HepG2 (cell line): ENCODE data around the gene CDC37L1. TPM values are rescaled to one million over a fixed set of nuclear protein-coding genes. Genes with fewer than 3 reads are reported as not detected.
A peak's percentile ranks its signal among the peaks of the same experiment; 100 is the strongest.

Source experiments
- ATF1 ChIP-seq: IDR thresholded peaks from 2 replicates; pipeline ENCODE4 v1.6.1; 2016; ENCODE audit warnings: mild to moderate bottlenecking, control low read depth
- ATF7-NPFF ChIP-seq: sonication (generic); formaldehyde crosslinking; IDR thresholded peaks from 2 replicates; pipeline ENCODE4 v1.8.1; 2023; ENCODE audit warnings: mild to moderate bottlenecking, low read depth, missing genetic modification reagents, moderate library complexity
- CEBPB ChIP-seq: IDR thresholded peaks from 2 replicates; pipeline ENCODE4 v1.6.1; 2011; ENCODE audit warnings: low read depth, low read length, improper control_type of control experiment, borderline replicate concordance
- CEBPG ChIP-seq: IDR thresholded peaks from 2 replicates; pipeline ENCODE4 v1.6.1; 2016
- CENPT ChIP-seq: sonication (generic); formaldehyde crosslinking; IDR thresholded peaks from 2 replicates; pipeline ENCODE4 v1.8.0; 2022; ENCODE audit warnings: low read depth, mild to moderate bottlenecking, moderate library complexity, missing genetic modification reagents
- CREM ChIP-seq, 2 experiments: sonication (generic) in 1 of 2; formaldehyde crosslinking in 1 of 2; IDR thresholded peaks; 2 replicates each; pipeline versions ENCODE4 v1.4.0 to v1.6.1; 2016 to 2020; ENCODE audit warnings: antibody characterized with exemption in 1 of 2, mild to moderate bottlenecking in 1 of 2, missing genetic modification reagents in 1 of 2
- EED ChIP-seq: sonication (generic); formaldehyde crosslinking; IDR thresholded peaks from 2 replicates; pipeline ENCODE4 v1.5.0; 2020; ENCODE audit warnings: mild to moderate bottlenecking, missing genetic modification reagents
- GATA4 ChIP-seq: sonication (generic); IDR thresholded peaks from 2 replicates; pipeline ENCODE4 v1.6.1; 2016; ENCODE audit warnings: antibody characterized with exemption, low read depth, borderline replicate concordance
- KLF11 ChIP-seq: IDR thresholded peaks from 2 replicates; pipeline ENCODE4 v1.6.1; 2016; ENCODE audit warnings: missing compliant biosample characterization
- MED8 ChIP-seq: sonication (generic); formaldehyde crosslinking; IDR thresholded peaks from 2 replicates; pipeline ENCODE4 v1.8.1; 2023; ENCODE audit warnings: mild to moderate bottlenecking, missing genetic modification reagents; ENCODE audit not compliant: insufficient replicate concordance
- MIXL1 ChIP-seq: IDR thresholded peaks from 2 replicates; pipeline ENCODE4 v1.6.1; 2016
- NR1H2 ChIP-seq: sonication (generic); formaldehyde crosslinking; IDR thresholded peaks from 2 replicates; pipeline ENCODE4 v1.8.1; 2022; ENCODE audit warnings: low read depth, missing genetic modification reagents, borderline replicate concordance
- SALL1 ChIP-seq: sonication (generic); formaldehyde crosslinking; IDR thresholded peaks from 2 replicates; pipeline ENCODE4 v1.8.0; 2022; ENCODE audit warnings: mild to moderate bottlenecking, missing genetic modification reagents
- SPEN ChIP-seq: sonication (generic); formaldehyde crosslinking; IDR thresholded peaks from 2 replicates; pipeline ENCODE4 v1.5.1; 2020; ENCODE audit warnings: low read depth, mild to moderate bottlenecking, missing genetic modification reagents
- ZBTB7A ChIP-seq: sonication (generic); formaldehyde crosslinking; IDR thresholded peaks from 2 replicates; pipeline ENCODE4 v1.8.0; 2022; ENCODE audit warnings: mild to moderate bottlenecking, missing genetic modification reagents
- ZNF543 ChIP-seq: sonication (generic); formaldehyde crosslinking; IDR thresholded peaks from 2 replicates; pipeline ENCODE4 v1.4.0; 2020; ENCODE audit warnings: mild to moderate bottlenecking, missing genetic modification reagents
- polyA plus RNA-seq, 8 experiments: library from polyadenylated mRNA; depleted of rRNA in 3 of 8; stranded (reverse) in 7 of 8; unstranded in 1 of 8; fragments of >200 nt; fragmentation: Illumina TruSeq in 4 of 8; extraction: Trizol in 4 of 8; gene quantifications; 2 replicates each; pipeline versions ENCODE4 v1.2.1 to v1.2.3, GENCODE V29; 2011 to 2016; ENCODE audit warnings: low read depth in 4 of 8, missing spikeins in 1 of 8, mixed read lengths in 1 of 8; ENCODE audit not compliant: insufficient read depth in 1 of 8
- total RNA-seq, 5 experiments: library from RNA; depleted of rRNA; stranded (reverse); fragments of >200 nt; fragmentation: Illumina TruSeq; extraction: Trizol; gene quantifications; 2 replicates each; pipeline ENCODE4 v1.2.3, GENCODE V29; 2016; ENCODE audit warnings: low read depth in 1 of 5
- TF ChIP-seq, protein P1 (sequence below): sonication (generic); formaldehyde crosslinking; IDR thresholded peaks from 2 replicates; pipeline ENCODE4 v1.4.0; 2020; ENCODE audit warnings: missing genetic modification reagents
- TF ChIP-seq, protein P2 (sequence below): IDR thresholded peaks from 2 replicates; pipeline ENCODE4 v1.6.1; 2016; ENCODE audit warnings: low read depth, missing genetic modification reagents, missing compliant biosample characterization

Gene CDC37L1
- total and polyA plus RNA-seq, 2 of the 13 experiments (the other 11 are each of a cell fraction or from before 2014, with no cell fraction given) = 5.5 to 17.0 TPM

- TF ChIP-seq, protein P1, sequence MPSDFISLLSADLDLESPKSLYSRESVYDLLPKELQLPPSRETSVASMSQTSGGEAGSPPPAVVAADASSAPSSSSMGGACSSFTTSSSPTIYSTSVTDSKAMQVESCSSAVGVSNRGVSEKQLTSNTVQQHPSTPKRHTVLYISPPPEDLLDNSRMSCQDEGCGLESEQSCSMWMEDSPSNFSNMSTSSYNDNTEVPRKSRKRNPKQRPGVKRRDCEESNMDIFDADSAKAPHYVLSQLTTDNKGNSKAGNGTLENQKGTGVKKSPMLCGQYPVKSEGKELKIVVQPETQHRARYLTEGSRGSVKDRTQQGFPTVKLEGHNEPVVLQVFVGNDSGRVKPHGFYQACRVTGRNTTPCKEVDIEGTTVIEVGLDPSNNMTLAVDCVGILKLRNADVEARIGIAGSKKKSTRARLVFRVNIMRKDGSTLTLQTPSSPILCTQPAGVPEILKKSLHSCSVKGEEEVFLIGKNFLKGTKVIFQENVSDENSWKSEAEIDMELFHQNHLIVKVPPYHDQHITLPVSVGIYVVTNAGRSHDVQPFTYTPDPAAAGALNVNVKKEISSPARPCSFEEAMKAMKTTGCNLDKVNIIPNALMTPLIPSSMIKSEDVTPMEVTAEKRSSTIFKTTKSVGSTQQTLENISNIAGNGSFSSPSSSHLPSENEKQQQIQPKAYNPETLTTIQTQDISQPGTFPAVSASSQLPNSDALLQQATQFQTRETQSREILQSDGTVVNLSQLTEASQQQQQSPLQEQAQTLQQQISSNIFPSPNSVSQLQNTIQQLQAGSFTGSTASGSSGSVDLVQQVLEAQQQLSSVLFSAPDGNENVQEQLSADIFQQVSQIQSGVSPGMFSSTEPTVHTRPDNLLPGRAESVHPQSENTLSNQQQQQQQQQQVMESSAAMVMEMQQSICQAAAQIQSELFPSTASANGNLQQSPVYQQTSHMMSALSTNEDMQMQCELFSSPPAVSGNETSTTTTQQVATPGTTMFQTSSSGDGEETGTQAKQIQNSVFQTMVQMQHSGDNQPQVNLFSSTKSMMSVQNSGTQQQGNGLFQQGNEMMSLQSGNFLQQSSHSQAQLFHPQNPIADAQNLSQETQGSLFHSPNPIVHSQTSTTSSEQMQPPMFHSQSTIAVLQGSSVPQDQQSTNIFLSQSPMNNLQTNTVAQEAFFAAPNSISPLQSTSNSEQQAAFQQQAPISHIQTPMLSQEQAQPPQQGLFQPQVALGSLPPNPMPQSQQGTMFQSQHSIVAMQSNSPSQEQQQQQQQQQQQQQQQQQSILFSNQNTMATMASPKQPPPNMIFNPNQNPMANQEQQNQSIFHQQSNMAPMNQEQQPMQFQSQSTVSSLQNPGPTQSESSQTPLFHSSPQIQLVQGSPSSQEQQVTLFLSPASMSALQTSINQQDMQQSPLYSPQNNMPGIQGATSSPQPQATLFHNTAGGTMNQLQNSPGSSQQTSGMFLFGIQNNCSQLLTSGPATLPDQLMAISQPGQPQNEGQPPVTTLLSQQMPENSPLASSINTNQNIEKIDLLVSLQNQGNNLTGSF (CRISPR knock-in tag) = no peak
- TF ChIP-seq ATF7-NPFF (CRISPR knock-in tag) (no peak), NR1H2 (CRISPR knock-in tag) (no peak), MIXL1 (CRISPR knock-in tag) (no peak), GATA4 (peak; percentile 33; the same call in 1 of the 2 replicates), SPEN (CRISPR knock-in tag) (no peak), ZNF543 (no peak), ZBTB7A (CRISPR knock-in tag) (peak; percentile 23; the same call in 1 of the 2 replicates), CREM (IDR thresholded peaks at IDR 0.05) (no peak), CREM (CRISPR knock-in tag; IDR thresholded peaks at IDR 0.05) (no peak), CEBPG (CRISPR knock-in tag) (no peak), CEBPB (no peak), MED8 (no peak), CENPT (CRISPR knock-in tag) (0 out of 2 replicates have a peak, but pooled peaks have one; percentile 55), ATF1 (no peak), EED (no peak), KLF11 (CRISPR knock-in tag) (no peak), SALL1 (no peak)
- TF ChIP-seq, protein P2, sequence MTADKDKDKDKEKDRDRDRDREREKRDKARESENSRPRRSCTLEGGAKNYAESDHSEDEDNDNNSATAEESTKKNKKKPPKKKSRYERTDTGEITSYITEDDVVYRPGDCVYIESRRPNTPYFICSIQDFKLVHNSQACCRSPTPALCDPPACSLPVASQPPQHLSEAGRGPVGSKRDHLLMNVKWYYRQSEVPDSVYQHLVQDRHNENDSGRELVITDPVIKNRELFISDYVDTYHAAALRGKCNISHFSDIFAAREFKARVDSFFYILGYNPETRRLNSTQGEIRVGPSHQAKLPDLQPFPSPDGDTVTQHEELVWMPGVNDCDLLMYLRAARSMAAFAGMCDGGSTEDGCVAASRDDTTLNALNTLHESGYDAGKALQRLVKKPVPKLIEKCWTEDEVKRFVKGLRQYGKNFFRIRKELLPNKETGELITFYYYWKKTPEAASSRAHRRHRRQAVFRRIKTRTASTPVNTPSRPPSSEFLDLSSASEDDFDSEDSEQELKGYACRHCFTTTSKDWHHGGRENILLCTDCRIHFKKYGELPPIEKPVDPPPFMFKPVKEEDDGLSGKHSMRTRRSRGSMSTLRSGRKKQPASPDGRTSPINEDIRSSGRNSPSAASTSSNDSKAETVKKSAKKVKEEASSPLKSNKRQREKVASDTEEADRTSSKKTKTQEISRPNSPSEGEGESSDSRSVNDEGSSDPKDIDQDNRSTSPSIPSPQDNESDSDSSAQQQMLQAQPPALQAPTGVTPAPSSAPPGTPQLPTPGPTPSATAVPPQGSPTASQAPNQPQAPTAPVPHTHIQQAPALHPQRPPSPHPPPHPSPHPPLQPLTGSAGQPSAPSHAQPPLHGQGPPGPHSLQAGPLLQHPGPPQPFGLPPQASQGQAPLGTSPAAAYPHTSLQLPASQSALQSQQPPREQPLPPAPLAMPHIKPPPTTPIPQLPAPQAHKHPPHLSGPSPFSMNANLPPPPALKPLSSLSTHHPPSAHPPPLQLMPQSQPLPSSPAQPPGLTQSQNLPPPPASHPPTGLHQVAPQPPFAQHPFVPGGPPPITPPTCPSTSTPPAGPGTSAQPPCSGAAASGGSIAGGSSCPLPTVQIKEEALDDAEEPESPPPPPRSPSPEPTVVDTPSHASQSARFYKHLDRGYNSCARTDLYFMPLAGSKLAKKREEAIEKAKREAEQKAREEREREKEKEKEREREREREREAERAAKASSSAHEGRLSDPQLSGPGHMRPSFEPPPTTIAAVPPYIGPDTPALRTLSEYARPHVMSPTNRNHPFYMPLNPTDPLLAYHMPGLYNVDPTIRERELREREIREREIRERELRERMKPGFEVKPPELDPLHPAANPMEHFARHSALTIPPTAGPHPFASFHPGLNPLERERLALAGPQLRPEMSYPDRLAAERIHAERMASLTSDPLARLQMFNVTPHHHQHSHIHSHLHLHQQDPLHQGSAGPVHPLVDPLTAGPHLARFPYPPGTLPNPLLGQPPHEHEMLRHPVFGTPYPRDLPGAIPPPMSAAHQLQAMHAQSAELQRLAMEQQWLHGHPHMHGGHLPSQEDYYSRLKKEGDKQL (CRISPR knock-in tag) = no peak
Observed at GRCh38 chr9:4741365-4742089, 62.2 kb downstream of the CDC37L1 start (continued).
